ENCODE measurements around the gene TAT.
A peak's percentile ranks its signal among the peaks of the same experiment; 100 is the strongest.
"Not testable (repeated sequence)": the region's sequence is repeated elsewhere in the genome, so short reads cannot be mapped to it uniquely, and the experiment has no call there.

TAT gene

GRCh38 chr16:71610936-71611871, 34.3 kb upstream of the TAT start:
- in situ Hi-C loops (cut with MboI; ENCODE audit: low pct_unique_long_range_greater_than_20kb, low sequenced_read_pairs, unreplicated experiment), result loop anchor here (25.0 kb wide), 1 partner anchor 199 kb away; no protein-coding TSS in a partner anchor
- DNase-seq (ENCODE audit: low spot score), result peak; percentile 81
- peak; percentile 98 for TF ChIP-seq CTCF (IDR thresholded peaks at IDR 0.05; ENCODE audit: extremely low read depth, insufficient read depth, missing control alignments)

GRCh38 chr16:71610447-71610846, 33.6 kb upstream of the TAT start:
- in situ Hi-C loops (cut with MboI; ENCODE audit: low pct_unique_long_range_greater_than_20kb, low sequenced_read_pairs, unreplicated experiment), result loop anchor here (25.0 kb wide), 1 partner anchor 198 kb away; no protein-coding TSS in a partner anchor
- DNase-seq (ENCODE audit: low spot score), result no peak
- no peak for TF ChIP-seq CTCF (IDR thresholded peaks at IDR 0.05; ENCODE audit: extremely low read depth, insufficient read depth, missing control alignments)

GRCh38 chr16:71609066-71609465, 32.2 kb upstream of the TAT start:
- no peak for TF ChIP-seq CTCF (IDR thresholded peaks at IDR 0.05; ENCODE audit: extremely low read depth, insufficient read depth, missing control alignments)
- no peak for DNase-seq (ENCODE audit: low spot score)
- in situ Hi-C loops (cut with MboI; ENCODE audit: low pct_unique_long_range_greater_than_20kb, low sequenced_read_pairs, unreplicated experiment), result loop anchor here (25.0 kb wide), 1 partner anchor 197 kb away; no protein-coding TSS in a partner anchor

GRCh38 chr16:71600822-71601221, 23.9 kb upstream of the TAT start:
- no peak for TF ChIP-seq CTCF (IDR thresholded peaks at IDR 0.05; ENCODE audit: extremely low read depth, insufficient read depth, missing control alignments)
- no peak for DNase-seq (ENCODE audit: low spot score)
- in situ Hi-C loops (cut with MboI; ENCODE audit: low pct_unique_long_range_greater_than_20kb, low sequenced_read_pairs, unreplicated experiment), result loop anchor here (25.0 kb wide), 1 partner anchor 189 kb away; no protein-coding TSS in a partner anchor

- DNase-seq (ENCODE audit: low spot score), result not testable (repeated sequence)
Measured at GRCh38 chr16:71598426-71598825, 21.5 kb upstream of the TAT start.

GRCh38 chr16:71595340-71595826, 18.5 kb upstream of the TAT start:
- in situ Hi-C loops (cut with MboI; ENCODE audit: low pct_unique_long_range_greater_than_20kb, low sequenced_read_pairs, unreplicated experiment); DNase-seq (ENCODE audit: low spot score): not testable (repeated sequence)

More at GRCh38 chr16:71598426-71598825, 21.5 kb upstream of the TAT start:
- in situ Hi-C loops (cut with MboI; ENCODE audit: low pct_unique_long_range_greater_than_20kb, low sequenced_read_pairs, unreplicated experiment), result not testable (repeated sequence)

GRCh38 chr16:71594000-71594646, 17.2 kb upstream of the TAT start:
- no peak for TF ChIP-seq CTCF (IDR thresholded peaks at IDR 0.05; ENCODE audit: extremely low read depth, insufficient read depth, missing control alignments)
- DNase-seq (ENCODE audit: low spot score), result no peak
- in situ Hi-C loops (cut with MboI; ENCODE audit: low pct_unique_long_range_greater_than_20kb, low sequenced_read_pairs, unreplicated experiment), result no loop called here

Measured in GM13977 (cell line).